Measurements from ENCODE around the gene MAG.
"Not testable (repeated sequence)": the region's sequence is repeated elsewhere in the genome, so short reads cannot be mapped to it uniquely, and the experiment has no call there.

Gene MAG

GRCh38 chr19:35284153-35285094 is 7.5 kb upstream of the MAG start:
- DNase-seq = no peak

- no peak for DNase-seq
Observed at GRCh38 chr19:35285095-35285449, 6.9 kb upstream of the MAG start.

- DNase-seq = not testable (repeated sequence)
Observed at GRCh38 chr19:35285465-35285864, 6.5 kb upstream of the MAG start.

- not testable (repeated sequence) for DNase-seq
Observed at GRCh38 chr19:35286101-35286500, 5.9 kb upstream of the MAG start.

GRCh38 chr19:35287713-35288112 is 4.2 kb upstream of the MAG start:
- DNase-seq = no peak

GRCh38 chr19:35288331-35288730 is 3.6 kb upstream of the MAG start:
- no peak for DNase-seq

GRCh38 chr19:35288906-35289305 is 3.1 kb upstream of the MAG start:
- no peak for DNase-seq

GRCh38 chr19:35290381-35291127 is 1.4 kb upstream of the MAG start:
- no peak for DNase-seq

- no peak for DNase-seq
Observed at GRCh38 chr19:35291259-35291658, 702 bp upstream of the MAG start.

- DNase-seq = no peak
Observed at GRCh38 chr19:35292421-35293362, 731 bp downstream of the MAG start.

GRCh38 chr19:35293363-35293739 is 1.4 kb downstream of the MAG start:
- no peak for DNase-seq

GRCh38 chr19:35293808-35294207 is 1.8 kb downstream of the MAG start:
- DNase-seq = no peak

GRCh38 chr19:35294328-35294727 is 2.4 kb downstream of the MAG start:
- DNase-seq = no peak

GRCh38 chr19:35294859-35295791 is 3.2 kb downstream of the MAG start:
- DNase-seq = no peak

GRCh38 chr19:35295792-35296462 is 4.0 kb downstream of the MAG start:
- no peak for DNase-seq

GRCh38 chr19:35296644-35297514 is 4.9 kb downstream of the MAG start:
- DNase-seq = no peak

GRCh38 chr19:35297515-35297848 is 5.5 kb downstream of the MAG start:
- DNase-seq = no peak

- DNase-seq = no peak
Observed at GRCh38 chr19:35297922-35298321, 6.0 kb downstream of the MAG start.

GRCh38 chr19:35298561-35298972 is 6.6 kb downstream of the MAG start:
- DNase-seq = no peak
